ENCODE measurements around the gene NSG1.
"Not testable (repeated sequence)": the region's sequence is repeated elsewhere in the genome, so short reads cannot be mapped to it uniquely, and the experiment has no call there.

Gene NSG1

GRCh38 chr4:4417886-4418285 is 31.0 kb downstream of the NSG1 start:
- DNase-seq: no peak

- DNase-seq: no peak
These were observed 31.9 kb downstream of the NSG1 start for GRCh38 chr4:4418676-4419390.

GRCh38 chr4:4419896-4420295 is 33.0 kb downstream of the NSG1 start:
- no peak for DNase-seq

- DNase-seq: no peak
These were observed 33.5 kb downstream of the NSG1 start for GRCh38 chr4:4420421-4420820.

- DNase-seq: no peak
These were observed 34.5 kb downstream of the NSG1 start for GRCh38 chr4:4421356-4421755.

- not testable (repeated sequence) for DNase-seq
These were observed 35.2 kb downstream of the NSG1 start for GRCh38 chr4:4422117-4422516.

GRCh38 chr4:4422856-4423499 is 36.1 kb downstream of the NSG1 start:
- no peak for DNase-seq

GRCh38 chr4:4423706-4424498 is 37.0 kb downstream of the NSG1 start:
- no peak for DNase-seq

GRCh38 chr4:4424499-4425115 is 37.7 kb downstream of the NSG1 start:
- DNase-seq: no peak

GRCh38 chr4:4425119-4425690 is 38.3 kb downstream of the NSG1 start:
- no peak for DNase-seq

- DNase-seq: no peak
These were observed 38.8 kb downstream of the NSG1 start for GRCh38 chr4:4425696-4426095.

GRCh38 chr4:4426511-4427120 is 39.7 kb downstream of the NSG1 start:
- no peak for DNase-seq

- no peak for DNase-seq
These were observed 40.4 kb downstream of the NSG1 start for GRCh38 chr4:4427121-4427870.

- no peak for DNase-seq
These were observed 41.0 kb downstream of the NSG1 start for GRCh38 chr4:4427886-4428285.

- DNase-seq: no peak
These were observed 42.3 kb downstream of the NSG1 start for GRCh38 chr4:4428966-4429875.

- DNase-seq: peak; percentile 17
These were observed 43.7 kb downstream of the NSG1 start for GRCh38 chr4:4430492-4431195.

GRCh38 chr4:4432341-4433125 is 45.6 kb downstream of the NSG1 start:
- no peak for DNase-seq

- DNase-seq: no peak
These were observed 47.0 kb downstream of the NSG1 start for GRCh38 chr4:4433941-4434340.

- no peak for DNase-seq
These were observed 49.4 kb downstream of the NSG1 start for GRCh38 chr4:4436244-4436823.
